Activated CD4-positive, alpha-beta memory T cell treated with anti-CD3 and anti-CD28 coated beads for 36 hours (primary cell): Measurements from ENCODE around the gene NR1D2. TPM values are rescaled to one million over a fixed set of nuclear protein-coding genes. Genes with fewer than 3 reads are reported as not detected.
"Not testable (repeated sequence)": the region's sequence is repeated elsewhere in the genome, so short reads cannot be mapped to it uniquely, and the experiment has no call there.

Source experiments
- CTCF ChIA-PET: fragments of 350-600 bp; sonication (Branson Sonifier 250); formaldehyde crosslinking; loops from one replicate; lab custom pipeline; 2021; ENCODE audit warnings: antibody characterized with exemption, inconsistent platforms; lab: Charles Lee
- POLR2A ChIA-PET: fragments of 350-600 bp; sonication (Branson Sonifier 250); formaldehyde crosslinking; loops from one replicate; lab custom pipeline; 2021; ENCODE audit warnings: antibody characterized with exemption; lab: Charles Lee
- DNase-seq: peaks from one replicate; pipeline ENCODE4 v3.0.0-alpha.2; 2020
- H3K27ac Mint-ChIP-seq: one replicate; pipeline ENCODE4 v1.8.0; 2021; ENCODE audit warnings: mixed read lengths
- H3K27me3 Mint-ChIP-seq: one replicate; pipeline ENCODE4 v1.8.0; 2021; ENCODE audit warnings: mixed read lengths
- H3K36me3 Mint-ChIP-seq: one replicate; pipeline ENCODE4 v1.8.0; 2021; ENCODE audit warnings: mixed read lengths
- H3K4me1 Mint-ChIP-seq: one replicate; pipeline ENCODE4 v1.8.0; 2021; ENCODE audit warnings: low read depth, mixed read lengths
- H3K4me3 Mint-ChIP-seq: one replicate; pipeline ENCODE4 v1.8.0; 2021; ENCODE audit warnings: mild to moderate bottlenecking, mixed read lengths
- H3K9me3 Mint-ChIP-seq: one replicate; pipeline ENCODE4 v1.8.0; 2021; ENCODE audit warnings: mixed read lengths
- intact Hi-C: fragments of 100-400 bp; cut with micrococcal nuclease; formaldehyde crosslinking; loops from one replicate; pipeline ENCODE4 v1.15.1; 2023
- total RNA-seq, 2 experiments: library from RNA; stranded (reverse); gene quantifications; one replicate each; pipeline ENCODE4 v1.2.3, GENCODE V29; 2021

Gene NR1D2
- total RNA-seq, 2 experiments from 2014 or later, result 5.4 to 5.9 TPM

DNA sequence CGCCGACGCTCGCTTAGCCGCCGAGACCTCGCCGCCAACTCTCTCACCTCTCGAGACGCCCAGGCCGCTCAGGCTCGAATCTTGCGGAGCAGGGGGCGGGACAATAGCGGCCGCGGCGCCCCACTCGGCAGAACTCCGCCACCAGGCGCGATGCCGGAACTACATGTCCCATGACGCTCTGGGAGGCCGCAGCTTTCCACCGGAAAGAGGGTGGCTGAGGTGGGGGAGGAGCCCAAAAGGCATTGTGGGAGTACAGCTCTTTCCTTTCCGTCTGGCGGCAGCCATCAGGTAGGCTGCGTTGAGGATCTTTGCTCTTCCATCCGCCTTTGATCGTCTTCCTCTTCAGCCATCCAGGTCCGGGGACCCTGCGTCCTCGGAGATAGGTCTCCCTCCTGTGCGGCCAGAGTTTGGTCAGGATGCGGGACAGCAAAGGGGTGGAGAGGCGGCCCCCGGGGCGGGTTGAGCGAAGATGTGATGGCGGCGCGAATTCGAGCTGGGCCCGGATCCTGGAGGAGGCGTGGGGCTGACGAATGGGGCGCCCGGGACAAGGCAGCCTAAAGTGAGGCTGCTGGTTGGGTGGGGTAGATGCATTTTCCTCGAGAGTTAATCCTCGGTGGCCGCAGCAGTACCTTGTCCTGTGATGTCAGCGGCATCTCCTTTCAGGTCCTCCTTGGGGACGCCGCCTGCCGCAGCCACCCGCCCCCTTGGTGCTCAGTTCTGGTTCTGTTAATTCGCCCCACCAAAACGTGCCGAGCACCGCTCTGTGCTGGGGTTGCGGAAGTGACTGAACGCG lies 28.0 kb upstream of the NR1D2 start, which contains the start of the genes NKIRAS1 and RPL15:
TSS of gene NKIRAS1 (minus strand) at position 105 of the 793 bp plus-strand sequence. CDS start 6,086 bp downstream, outside the sequence.
TSS of gene RPL15 (plus strand) at position 247 of the 793 bp plus-strand sequence. CDS start 728 bp downstream, outside the sequence.
- intact Hi-C loops, result loop anchor here (1.0 to 5.0 kb wide), 3 partner anchors 28 to 1865 kb away; partner anchors contain the start of genes NGLY1 and NR1D2

DNA sequence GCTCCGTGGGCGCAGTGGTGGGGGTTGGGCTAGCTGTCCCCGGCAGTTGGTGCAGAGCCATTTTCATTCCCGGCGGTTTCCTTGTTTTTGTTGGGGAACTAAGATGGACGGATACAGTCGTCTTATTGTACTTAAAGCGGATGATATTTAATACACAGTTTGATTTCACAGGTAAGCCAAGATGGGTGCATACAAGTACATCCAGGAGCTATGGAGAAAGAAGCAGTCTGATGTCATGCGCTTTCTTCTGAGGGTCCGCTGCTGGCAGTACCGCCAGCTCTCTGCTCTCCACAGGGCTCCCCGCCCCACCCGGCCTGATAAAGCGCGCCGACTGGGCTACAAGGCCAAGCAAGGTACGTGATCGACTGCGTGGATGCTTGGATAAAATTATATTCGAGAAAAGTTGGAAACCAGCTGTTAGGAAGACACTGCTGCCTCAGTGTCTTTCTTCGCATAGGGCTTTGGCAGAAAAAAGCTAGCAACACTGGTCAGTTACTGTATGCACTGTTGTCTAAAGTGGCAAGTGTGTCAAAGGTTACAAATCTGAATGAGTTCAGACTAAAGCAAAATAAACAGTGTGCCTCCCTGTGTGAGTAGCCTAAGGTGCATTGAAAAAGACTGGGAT lies 27.3 kb upstream of the NR1D2 start:
- intact Hi-C loops, result loop anchor here (1.0 to 5.0 kb wide), 3 partner anchors 28 to 1865 kb away; partner anchors contain the start of genes NGLY1 and NR1D2

More for the DNA sequence above, 28.0 kb upstream of the NR1D2 start, which contains the start of the genes NKIRAS1 and RPL15:
- ChIA-PET CTCF (interaction anchor here (0.8 to 1.8 kb wide), 3 partner anchors 8 to 39 kb away, joined by 3 to 8 read pairs (median 6); no protein-coding TSS in a partner anchor), POLR2A (interaction anchor here (0.8 to 3.2 kb wide), 17 partner anchors 9 to 1866 kb away, joined by 3 to 31 read pairs (median 4); partner anchors contain the start of gene NGLY1)
- Mint-ChIP-seq H3K4me1 (peaks cover 51% of the 10 kb centered on the region), H3K27me3 (peaks cover 6% of the 10 kb centered on the region), H3K4me3 (peak within 1 kb of the TSS; percentile 98), H3K36me3 (peaks cover 45% of the 10 kb centered on the region), H3K27ac (peak within 1 kb of the TSS; percentile 100), H3K9me3 (no peaks in the 10 kb centered on the region)
- peak; percentile 98 for DNase-seq

DNA sequence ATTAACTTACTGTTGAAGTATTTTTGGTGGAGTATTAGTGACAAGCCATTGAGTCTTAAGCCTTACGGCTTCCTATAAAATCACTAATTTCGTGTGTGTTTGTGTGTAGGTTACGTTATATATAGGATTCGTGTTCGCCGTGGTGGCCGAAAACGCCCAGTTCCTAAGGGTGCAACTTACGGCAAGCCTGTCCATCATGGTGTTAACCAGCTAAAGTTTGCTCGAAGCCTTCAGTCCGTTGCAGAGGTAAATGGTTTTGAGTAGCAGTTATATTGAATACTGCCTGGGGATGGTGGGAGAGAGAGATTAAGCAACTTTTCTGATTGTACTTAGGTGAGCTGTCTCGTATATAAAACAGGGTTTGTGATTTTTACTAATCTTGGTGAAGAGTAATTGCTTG lies 26.8 kb upstream of the NR1D2 start:
- peaks cover 45% of the 10 kb centered on the region for H3K36me3 Mint-ChIP-seq
- H3K27me3 Mint-ChIP-seq, H3K9me3 Mint-ChIP-seq, DNase-seq: not testable (repeated sequence)
- peaks cover 51% of the 10 kb centered on the region for H3K4me1 Mint-ChIP-seq
- POLR2A ChIA-PET, result interaction anchor here (0.9 to 3.2 kb wide), 6 partner anchors 22 to 109 kb away, joined by 3 to 31 read pairs (median 18); no protein-coding TSS in a partner anchor
- H3K4me3 Mint-ChIP-seq, result peak overlapping the region; percentile 98
- intact Hi-C loops, result loop anchor here (5.0 kb wide), 1 partner anchor 1864 kb away; the partner anchor contains the start of gene NGLY1
- H3K27ac Mint-ChIP-seq, result peak overlapping the region; percentile 100
- CTCF ChIA-PET, result interaction anchor here (1.1 to 1.3 kb wide), 2 partner anchors 28 to 30 kb away, joined by 3 to 4 read pairs; no protein-coding TSS in a partner anchor

More for the DNA sequence above, 27.3 kb upstream of the NR1D2 start:
- not testable (repeated sequence) for H3K9me3 Mint-ChIP-seq, DNase-seq, H3K27me3 Mint-ChIP-seq
- ChIA-PET CTCF (interaction anchor here (0.8 to 1.8 kb wide), 4 partner anchors 7 to 29 kb away, joined by 3 to 8 read pairs (median 4); no protein-coding TSS in a partner anchor), POLR2A (interaction anchor here (0.9 to 3.2 kb wide), 12 partner anchors 9 to 1866 kb away, joined by 3 to 31 read pairs (median 5); partner anchors contain the start of gene NGLY1)
- peaks cover 45% of the 10 kb centered on the region for H3K36me3 Mint-ChIP-seq
- peak overlapping the region; percentile 98 for H3K4me3 Mint-ChIP-seq
- peak overlapping the region; percentile 100 for H3K27ac Mint-ChIP-seq
- peaks cover 51% of the 10 kb centered on the region for H3K4me1 Mint-ChIP-seq

DNA sequence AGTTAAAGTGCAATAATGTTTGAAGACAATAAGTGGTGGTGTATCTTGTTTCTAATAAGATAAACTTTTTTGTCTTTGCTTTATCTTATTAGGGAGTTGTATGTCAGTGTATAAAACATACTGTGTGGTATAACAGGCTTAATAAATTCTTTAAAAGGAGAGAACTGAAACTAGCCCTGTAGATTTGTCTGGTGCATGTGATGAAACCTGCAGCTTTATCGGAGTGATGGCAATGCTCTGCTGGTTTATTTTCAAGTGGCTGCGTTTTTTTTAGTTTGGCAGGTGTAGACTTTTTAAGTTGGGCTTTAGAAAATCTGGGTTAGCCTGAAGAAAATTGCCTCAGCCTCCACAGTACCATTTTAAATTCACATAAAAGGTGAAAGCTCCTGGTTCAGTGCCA lies 25.5 kb upstream of the NR1D2 start:
- Mint-ChIP-seq H3K4me1 (peaks cover 42% of the 10 kb centered on the region), H3K9me3 (no peaks in the 10 kb centered on the region), H3K27me3 (peaks cover 6% of the 10 kb centered on the region), H3K36me3 (peaks cover 45% of the 10 kb centered on the region), H3K27ac (peak overlapping the region; percentile 32), H3K4me3 (peak overlapping the region; percentile 98)
- intact Hi-C loops, result loop anchor here (5.0 kb wide), 1 partner anchor 1863 kb away; the partner anchor contains the start of gene NGLY1
- POLR2A ChIA-PET, result no interaction called here
- DNase-seq, result no peak
- CTCF ChIA-PET, result no interaction called here

DNA sequence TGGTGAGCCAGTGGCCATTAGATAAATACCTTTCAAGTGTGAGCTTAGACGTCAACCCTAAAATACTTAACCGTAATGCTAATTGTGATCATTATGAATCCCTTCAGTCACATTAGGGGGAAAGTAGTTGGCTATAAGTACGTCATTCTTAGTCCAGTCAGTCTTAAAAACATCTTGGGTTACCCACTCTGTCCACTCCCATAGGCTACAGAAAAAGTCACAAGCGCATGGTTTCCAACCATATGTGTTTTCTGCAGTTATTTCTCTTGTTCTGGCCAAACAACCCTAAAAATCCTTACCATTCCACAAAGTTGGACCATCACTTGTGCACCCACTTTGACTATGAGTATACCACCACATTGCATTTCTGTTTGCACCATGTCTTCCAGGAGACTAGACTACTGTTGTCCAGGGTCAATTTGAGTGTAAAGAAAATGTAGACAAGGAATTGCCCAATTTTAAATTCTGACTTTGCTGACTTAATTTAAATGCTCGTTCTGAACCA lies 24.9 kb upstream of the NR1D2 start:
- Mint-ChIP-seq H3K27ac (peak overlapping the region; percentile 32), H3K36me3 (peaks cover 45% of the 10 kb centered on the region), H3K9me3 (no peaks in the 10 kb centered on the region), H3K4me3 (peak overlapping the region; percentile 98), H3K4me1 (peaks cover 37% of the 10 kb centered on the region), H3K27me3 (peaks cover 6% of the 10 kb centered on the region)
- POLR2A ChIA-PET, result no interaction called here
- DNase-seq, result no peak
- CTCF ChIA-PET, result interaction anchor here (1.1 kb wide), 1 partner anchor 39 kb away, joined by 3 read pairs; no protein-coding TSS in a partner anchor
- intact Hi-C loops, result no loop called here

DNA sequence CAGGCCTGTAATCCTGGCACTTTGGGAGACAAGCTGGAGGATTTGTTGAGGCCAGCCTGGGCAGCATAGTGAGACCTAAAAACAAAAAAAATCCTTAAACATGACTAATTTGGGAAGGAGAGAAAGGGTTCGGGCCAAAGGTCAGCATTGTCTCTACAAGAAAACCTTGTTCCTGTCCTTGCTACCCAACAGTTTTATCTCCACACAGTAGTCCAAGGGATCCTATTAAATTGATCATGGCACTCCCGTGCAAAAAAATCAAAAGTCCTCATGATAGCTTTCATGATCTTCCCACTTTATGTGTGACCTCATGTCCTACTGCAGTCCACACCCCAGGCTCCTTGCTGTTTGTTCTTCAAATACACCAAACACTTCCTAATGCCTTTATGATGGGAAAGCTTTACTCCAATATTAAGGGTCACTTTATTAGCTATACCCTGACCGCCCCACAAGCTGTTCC lies 24.0 kb upstream of the NR1D2 start:
- Mint-ChIP-seq H3K4me1 (peaks cover 29% of the 10 kb centered on the region), H3K27me3 (peaks cover 2% of the 10 kb centered on the region), H3K4me3 (no peak overlapping the region), H3K9me3 (no peaks in the 10 kb centered on the region), H3K27ac (no peak overlapping the region), H3K36me3 (peaks cover 45% of the 10 kb centered on the region)
- intact Hi-C loops, result no loop called here
- no peak for DNase-seq
- POLR2A ChIA-PET, result no interaction called here
- CTCF ChIA-PET, result interaction anchor here (1.1 kb wide), 1 partner anchor 38 kb away, joined by 3 read pairs; no protein-coding TSS in a partner anchor

DNA sequence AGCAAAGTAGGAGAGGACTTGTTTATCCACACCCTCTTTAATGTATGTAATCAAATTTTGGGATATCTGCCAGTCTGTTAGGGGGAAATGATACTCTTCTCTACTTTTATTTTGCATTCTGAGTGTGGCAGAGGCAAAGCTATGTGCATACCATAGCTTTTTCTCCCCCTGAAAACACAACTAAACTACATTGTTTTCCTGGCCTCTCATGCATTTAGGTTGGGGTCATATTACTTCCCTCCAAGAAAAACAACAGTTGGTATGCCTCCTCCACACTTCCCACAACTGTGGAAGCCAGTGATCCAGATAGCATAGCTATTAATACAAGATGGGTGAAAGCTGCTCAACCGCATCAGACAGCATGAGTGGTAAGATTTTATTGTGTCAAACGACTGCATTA lies 21.3 kb upstream of the NR1D2 start:
- CTCF ChIA-PET, result interaction anchor here (2.7 kb wide), 1 partner anchor 35 kb away, joined by 7 read pairs; no protein-coding TSS in a partner anchor
- no peaks in the 10 kb centered on the region for H3K27me3 Mint-ChIP-seq
- H3K9me3 Mint-ChIP-seq, result no peaks in the 10 kb centered on the region
- H3K4me1 Mint-ChIP-seq, result peaks cover 18% of the 10 kb centered on the region
- no peak for DNase-seq
- intact Hi-C loops, result no loop called here
- no peak overlapping the region for H3K27ac Mint-ChIP-seq
- peaks cover 25% of the 10 kb centered on the region for H3K36me3 Mint-ChIP-seq
- POLR2A ChIA-PET, result no interaction called here
- H3K4me3 Mint-ChIP-seq, result no peak overlapping the region

DNA sequence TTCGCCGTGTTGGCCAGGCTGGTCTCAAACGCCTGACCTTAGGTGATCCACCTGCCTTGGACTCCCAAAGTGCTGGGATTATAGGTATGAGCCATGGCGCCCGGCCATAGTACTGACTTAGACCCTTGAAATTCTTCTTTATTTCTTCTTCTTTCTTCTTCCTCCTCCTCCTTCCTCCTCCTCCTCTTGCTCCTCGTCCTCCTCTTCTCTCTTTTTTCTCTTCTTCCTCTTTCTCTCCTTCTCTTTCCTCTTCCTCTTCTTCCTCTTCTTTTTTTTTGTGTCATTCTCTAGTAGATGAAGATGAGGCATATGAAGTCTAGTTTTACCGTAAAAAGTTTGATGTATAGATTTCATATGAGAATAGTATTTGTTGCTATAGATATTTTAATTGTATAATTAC lies 18.8 kb upstream of the NR1D2 start:
- DNase-seq, result no peak
- intact Hi-C loops, result no loop called here
- H3K27me3 Mint-ChIP-seq, result no peaks in the 10 kb centered on the region
- no peaks in the 10 kb centered on the region for H3K9me3 Mint-ChIP-seq
- ChIA-PET POLR2A (interaction anchor here (1.0 to 2.1 kb wide), 3 partner anchors 9 to 20 kb away, joined by 4 to 5 read pairs (median 4); partner anchors contain the start of genes NKIRAS1 and RPL15), CTCF (no interaction called here)
- no peak overlapping the region for H3K27ac Mint-ChIP-seq
- peaks cover 2% of the 10 kb centered on the region for H3K36me3 Mint-ChIP-seq
- no peak overlapping the region for H3K4me3 Mint-ChIP-seq
- H3K4me1 Mint-ChIP-seq, result no peaks in the 10 kb centered on the region

DNA sequence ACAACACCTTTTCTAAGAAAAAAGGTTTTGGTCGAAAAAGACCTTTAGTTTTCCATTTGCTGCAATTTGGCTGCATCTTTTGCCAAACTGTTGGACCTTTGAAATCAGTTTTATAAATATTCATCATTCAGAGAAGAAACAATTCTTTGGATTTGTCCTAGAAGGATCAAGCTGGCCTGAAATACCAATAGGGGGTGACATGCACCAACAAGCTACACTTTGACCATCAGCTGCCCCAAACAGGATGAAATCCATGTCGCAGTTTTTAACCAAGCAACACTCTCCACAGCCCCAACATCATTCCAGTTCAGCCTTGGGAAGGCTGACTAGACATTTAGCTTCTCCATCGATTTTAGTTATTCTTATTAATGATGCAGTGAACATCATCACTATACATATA lies 18.4 kb upstream of the NR1D2 start:
- H3K27ac Mint-ChIP-seq, result no peak overlapping the region
- no peaks in the 10 kb centered on the region for H3K9me3 Mint-ChIP-seq
- H3K36me3 Mint-ChIP-seq, result no peaks in the 10 kb centered on the region
- CTCF ChIA-PET, result no interaction called here
- no peak for DNase-seq
- POLR2A ChIA-PET, result interaction anchor here (1.5 to 2.1 kb wide), 2 partner anchors 10 to 19 kb away, joined by 4 to 5 read pairs; partner anchors contain the start of genes NKIRAS1 and RPL15
- intact Hi-C loops, result no loop called here
- H3K4me3 Mint-ChIP-seq, result no peak overlapping the region
- no peaks in the 10 kb centered on the region for H3K4me1 Mint-ChIP-seq
- H3K27me3 Mint-ChIP-seq, result no peaks in the 10 kb centered on the region

DNA sequence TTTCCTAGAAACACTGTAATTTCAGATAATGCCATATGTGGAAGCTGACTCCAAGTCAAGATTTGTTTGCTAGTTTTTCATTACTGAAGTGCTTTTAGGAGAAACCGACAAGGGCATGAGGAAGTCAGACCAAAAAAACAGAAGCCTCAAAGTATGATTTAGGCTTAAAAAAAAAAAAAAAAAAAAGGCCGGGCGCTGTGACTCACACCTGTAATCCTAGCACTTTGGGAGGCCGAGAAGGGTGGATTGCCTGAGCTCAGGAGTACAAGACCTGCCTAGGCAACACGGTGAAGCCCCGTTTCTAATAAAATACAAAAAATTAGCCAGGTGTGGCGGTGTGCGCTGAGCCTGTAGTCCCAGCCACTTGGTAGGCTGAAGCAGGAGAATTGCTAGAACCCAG lies 16.6 kb upstream of the NR1D2 start:
- no peaks in the 10 kb centered on the region for H3K36me3 Mint-ChIP-seq
- H3K4me1 Mint-ChIP-seq, result no peaks in the 10 kb centered on the region
- H3K27me3 Mint-ChIP-seq, result no peaks in the 10 kb centered on the region
- H3K4me3 Mint-ChIP-seq, result no peak overlapping the region
- intact Hi-C loops, result no loop called here
- no peaks in the 10 kb centered on the region for H3K9me3 Mint-ChIP-seq
- DNase-seq, result no peak
- POLR2A ChIA-PET, result no interaction called here
- H3K27ac Mint-ChIP-seq, result no peak overlapping the region
- CTCF ChIA-PET, result no interaction called here

DNA sequence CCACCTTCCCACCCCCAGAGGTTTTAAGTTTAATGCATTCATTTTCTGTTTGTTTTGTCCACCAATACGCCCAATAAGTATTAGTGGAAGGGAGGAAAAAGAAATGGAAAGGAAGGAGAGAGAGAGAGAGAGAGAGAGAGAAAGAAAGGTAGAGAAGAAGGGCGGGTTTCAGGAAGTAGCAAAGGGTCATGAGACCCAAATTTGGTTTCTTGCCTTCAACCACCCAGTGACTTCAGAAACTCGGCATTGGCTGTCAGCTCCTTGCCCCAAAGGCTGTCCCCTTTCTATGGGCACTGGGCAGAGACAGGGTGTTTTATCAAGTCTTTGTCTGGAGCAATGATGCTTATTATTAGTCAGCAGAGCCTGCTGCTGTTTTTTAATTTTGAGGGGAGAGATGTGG lies 13.5 kb upstream of the NR1D2 start:
- Mint-ChIP-seq H3K9me3 (no peaks in the 10 kb centered on the region), H3K27ac (no peak overlapping the region), H3K27me3 (no peaks in the 10 kb centered on the region), H3K4me3 (no peak overlapping the region), H3K36me3 (no peaks in the 10 kb centered on the region), H3K4me1 (no peaks in the 10 kb centered on the region)
- no peak for DNase-seq
- ChIA-PET POLR2A (no interaction called here), CTCF (no interaction called here)
- intact Hi-C loops, result no loop called here
